Mammary epithelial cell (primary cell): ENCODE measurements around the gene STUB1.

ENCODE experiments used
- CTCF ChIP-seq, 2 donors: IDR thresholded peaks in 1 of 2; conservative IDR thresholded peaks in 1 of 2; 2 replicates each; pipeline ENCODE4 v1.5.1; 2011 to 2012; ENCODE audit warnings: inconsistent platforms in 2 of 2, low read length in 2 of 2, mild to moderate bottlenecking in 2 of 2, control low read depth in 1 of 2, low read depth in 1 of 2; ENCODE audit not compliant: insufficient read depth in 1 of 2; ENCODE audit errors: extremely low read depth in 1 of 2
- EZH2 ChIP-seq: IDR thresholded peaks from 2 replicates; pipeline ENCODE4 v1.6.1; 2012; ENCODE audit warnings: low read length, inconsistent platforms, borderline replicate concordance

GRCh38 chr16:631808-632358 is 48.3 kb upstream of the STUB1 start:
- TF ChIP-seq CTCF (conservative IDR thresholded peaks at IDR 0.05 in 1 of 2, IDR thresholded peaks at IDR 0.05 in 1 of 2; ENCODE audit: extremely low read depth in 1 of 2, insufficient read depth in 1 of 2, low read depth in 1 of 2, low read length in 2 of 2) (no peak), EZH2 (no peak)
